ENCODE data around the gene LGR6.

- TF ChIP-seq CTCF (IDR thresholded peaks at IDR 0.05), result peak in 1 of 2 donors; percentile 15
- no peak for TF ChIP-seq EP300 (IDR thresholded peaks at IDR 0.05)
Measured at GRCh38 chr1:202237052-202237451, 43.5 kb downstream of the LGR6 start.

All from suprapubic skin (tissue), 3 donors.